HG02981 (cell line): ENCODE data around the gene RNF145.
"Not testable (repeated sequence)": the region's sequence is repeated elsewhere in the genome, so short reads cannot be mapped to it uniquely, and the experiment has no call there.

Experiments used
- ATAC-seq: cut with Tn5 transposase; IDR thresholded peaks from one replicate; pipeline ENCODE4 v1.9.1; 2021; ENCODE audit warnings: mild to moderate bottlenecking, moderate library complexity; ENCODE audit not compliant: unreplicated experiment

The RNF145 gene

GRCh38 chr5:159121061-159121460 is 88.3 kb downstream of the RNF145 start:
- ATAC-seq: no peak

- ATAC-seq: no peak
Observed at GRCh38 chr5:159120446-159120845, 88.9 kb downstream of the RNF145 start.

GRCh38 chr5:159119842-159120241 is 89.5 kb downstream of the RNF145 start:
- ATAC-seq: not testable (repeated sequence)

DNA sequence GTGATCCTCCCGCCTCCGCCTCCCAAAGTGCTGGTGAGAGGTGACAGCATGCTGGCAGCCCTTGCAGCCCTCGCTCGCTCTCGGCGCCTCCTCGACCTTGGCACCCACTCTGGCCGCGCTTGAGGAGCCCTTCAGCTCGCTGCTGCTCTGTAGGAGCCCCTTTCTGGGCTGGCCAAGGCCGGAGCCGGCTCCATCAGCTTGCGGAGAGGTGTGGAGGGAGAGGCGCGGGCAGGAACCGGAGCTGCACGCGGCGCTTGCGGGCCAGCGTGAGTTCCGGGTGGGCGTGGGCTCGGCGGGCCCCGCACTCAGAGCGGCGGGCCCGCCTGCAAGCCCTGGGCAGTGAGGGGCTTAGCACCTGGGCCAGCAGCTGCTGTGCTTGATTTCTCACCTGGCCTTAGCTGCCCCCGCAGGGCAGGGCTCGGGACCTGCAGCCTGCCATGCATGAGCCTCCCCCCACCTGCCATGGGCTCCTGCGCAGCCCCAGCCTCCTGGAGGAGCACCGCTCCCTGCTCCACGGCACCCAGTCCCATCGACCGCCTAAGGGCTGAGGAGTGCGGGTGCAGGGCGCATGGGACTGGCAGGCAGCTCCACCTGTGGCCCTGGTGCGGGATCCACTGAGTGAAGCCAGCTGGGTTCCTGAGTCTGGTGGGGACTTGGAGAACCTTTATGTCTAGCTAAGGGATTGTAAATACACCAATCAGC is 90.2 kb downstream of the RNF145 start:
- not testable (repeated sequence) for ATAC-seq

GRCh38 chr5:159113405-159113804 is 95.9 kb downstream of the RNF145 start:
- ATAC-seq: no peak

DNA sequence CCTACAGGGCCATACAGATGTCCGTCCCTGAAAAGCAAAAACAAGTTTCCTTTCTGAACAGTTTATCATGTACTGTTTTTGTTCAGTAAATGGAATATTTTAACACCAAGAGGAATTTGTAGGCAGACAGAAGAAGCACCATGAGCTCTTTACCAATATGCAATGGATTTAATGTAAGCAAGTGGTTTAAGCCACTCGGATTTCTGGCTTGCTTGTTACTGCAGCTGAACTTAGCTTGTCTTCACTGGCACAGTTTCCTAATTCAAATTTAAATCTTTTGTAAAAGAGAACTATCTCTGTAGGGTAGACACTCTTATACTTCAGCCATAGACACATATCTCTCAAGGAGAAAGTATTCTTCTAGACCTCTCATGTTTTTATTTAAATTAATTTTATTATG is 96.9 kb downstream of the RNF145 start:
- ATAC-seq: no peak
